Activated CD4-positive, alpha-beta T cell treated with anti-CD3 and anti-CD28 coated beads, Interleukin-2, amount 10 ng/mL, durations not matched to agents 7 days and 5 days (primary cell): ENCODE measurements around the gene NHLRC4. TPM values are rescaled to one million over a fixed set of nuclear protein-coding genes. Genes with fewer than 3 reads are reported as not detected.
"Not testable (repeated sequence)": the region's sequence is repeated elsewhere in the genome, so short reads cannot be mapped to it uniquely, and the experiment has no call there.

ENCODE experiments used
- CTCF ChIA-PET: fragments of 350-600 bp; sonication (Branson Sonifier 250); formaldehyde crosslinking; loops from one replicate; lab custom pipeline; 2021; ENCODE audit warnings: antibody characterized with exemption; lab: Charles Lee
- POLR2A ChIA-PET: fragments of 350-600 bp; sonication (Branson Sonifier 250); formaldehyde crosslinking; loops from one replicate; lab custom pipeline; 2021; ENCODE audit warnings: antibody characterized with exemption; lab: Charles Lee
- DNase-seq: peaks from one replicate; pipeline ENCODE4 v3.0.0-alpha.2; 2020
- H3K27ac Mint-ChIP-seq: one replicate; pipeline ENCODE4 v1.8.0; 2021; ENCODE audit warnings: mild to moderate bottlenecking, moderate library complexity, mixed read lengths
- H3K27me3 Mint-ChIP-seq: one replicate; pipeline ENCODE4 v1.8.0; 2021; ENCODE audit warnings: mixed read lengths
- H3K36me3 Mint-ChIP-seq: one replicate; pipeline ENCODE4 v1.8.0; 2021; ENCODE audit warnings: low read depth, mixed read lengths
- H3K4me1 Mint-ChIP-seq: one replicate; pipeline ENCODE4 v1.8.0; 2021; ENCODE audit warnings: mixed read lengths
- H3K4me3 Mint-ChIP-seq: one replicate; pipeline ENCODE4 v1.8.0; 2021; ENCODE audit warnings: mild to moderate bottlenecking, moderate library complexity, mixed read lengths
- H3K9me3 Mint-ChIP-seq: one replicate; pipeline ENCODE4 v1.8.0; 2021; ENCODE audit warnings: mixed read lengths
- total RNA-seq, 2 experiments: library from RNA; stranded (reverse); gene quantifications; one replicate each; pipeline ENCODE4 v1.2.3, GENCODE V29; 2021

The NHLRC4 gene
- total RNA-seq, 2 experiments from 2014 or later = 1.9 to 2.7 TPM

DNA sequence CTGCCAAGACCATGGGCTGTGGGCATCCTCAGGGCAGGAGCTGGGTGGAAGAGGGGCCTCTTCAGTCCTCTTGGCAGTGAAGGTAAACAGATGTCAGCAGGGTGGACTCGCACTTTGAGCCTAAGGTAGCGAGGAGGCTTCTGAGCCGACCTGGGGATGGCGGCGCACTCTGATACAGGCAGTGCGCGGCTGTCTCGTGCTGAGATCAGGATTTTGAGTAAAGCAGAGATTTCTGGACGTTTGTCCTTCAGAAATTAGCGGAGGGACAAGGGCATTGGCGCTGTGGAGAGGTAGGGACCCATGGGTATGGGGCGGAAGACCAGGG lies 29.9 kb downstream of the NHLRC4 start:
- H3K4me1 Mint-ChIP-seq = peaks cover 6% of the 10 kb centered on the region
- ChIA-PET CTCF (no interaction called here), POLR2A (no interaction called here)
- no peaks in the 10 kb centered on the region for H3K27me3 Mint-ChIP-seq
- DNase-seq = no peak
- no peaks in the 10 kb centered on the region for H3K36me3 Mint-ChIP-seq
- no peaks in the 10 kb centered on the region for H3K9me3 Mint-ChIP-seq
- no peak overlapping the region for H3K4me3 Mint-ChIP-seq
- no peak overlapping the region for H3K27ac Mint-ChIP-seq

DNA sequence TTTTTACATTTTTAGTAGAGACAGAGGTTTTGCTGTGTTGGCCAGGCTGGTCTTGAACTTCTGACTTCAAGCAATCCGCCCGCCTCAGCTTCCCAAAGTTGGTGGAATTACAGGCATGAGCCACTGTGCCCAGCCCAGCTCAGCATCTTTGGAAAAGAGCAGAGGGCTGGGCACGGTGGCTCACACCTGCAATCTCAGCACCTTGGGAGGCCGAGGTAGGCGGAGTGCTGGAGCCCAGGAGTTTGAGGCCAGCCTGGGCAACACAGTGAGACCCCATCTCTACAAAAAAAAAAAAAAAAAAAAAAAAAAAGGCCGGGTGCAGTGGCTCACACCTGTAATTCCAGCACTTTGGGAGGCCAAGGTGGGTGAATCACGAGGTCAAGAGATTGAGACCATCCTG lies 30.9 kb downstream of the NHLRC4 start:
- H3K4me3 Mint-ChIP-seq, H3K9me3 Mint-ChIP-seq, H3K36me3 Mint-ChIP-seq, H3K27ac Mint-ChIP-seq, DNase-seq, H3K27me3 Mint-ChIP-seq, H3K4me1 Mint-ChIP-seq, POLR2A ChIA-PET: not testable (repeated sequence)
- CTCF ChIA-PET = interaction anchor here (0.7 kb wide), 1 partner anchor 81 kb away, joined by 4 read pairs; no protein-coding TSS in a partner anchor

DNA sequence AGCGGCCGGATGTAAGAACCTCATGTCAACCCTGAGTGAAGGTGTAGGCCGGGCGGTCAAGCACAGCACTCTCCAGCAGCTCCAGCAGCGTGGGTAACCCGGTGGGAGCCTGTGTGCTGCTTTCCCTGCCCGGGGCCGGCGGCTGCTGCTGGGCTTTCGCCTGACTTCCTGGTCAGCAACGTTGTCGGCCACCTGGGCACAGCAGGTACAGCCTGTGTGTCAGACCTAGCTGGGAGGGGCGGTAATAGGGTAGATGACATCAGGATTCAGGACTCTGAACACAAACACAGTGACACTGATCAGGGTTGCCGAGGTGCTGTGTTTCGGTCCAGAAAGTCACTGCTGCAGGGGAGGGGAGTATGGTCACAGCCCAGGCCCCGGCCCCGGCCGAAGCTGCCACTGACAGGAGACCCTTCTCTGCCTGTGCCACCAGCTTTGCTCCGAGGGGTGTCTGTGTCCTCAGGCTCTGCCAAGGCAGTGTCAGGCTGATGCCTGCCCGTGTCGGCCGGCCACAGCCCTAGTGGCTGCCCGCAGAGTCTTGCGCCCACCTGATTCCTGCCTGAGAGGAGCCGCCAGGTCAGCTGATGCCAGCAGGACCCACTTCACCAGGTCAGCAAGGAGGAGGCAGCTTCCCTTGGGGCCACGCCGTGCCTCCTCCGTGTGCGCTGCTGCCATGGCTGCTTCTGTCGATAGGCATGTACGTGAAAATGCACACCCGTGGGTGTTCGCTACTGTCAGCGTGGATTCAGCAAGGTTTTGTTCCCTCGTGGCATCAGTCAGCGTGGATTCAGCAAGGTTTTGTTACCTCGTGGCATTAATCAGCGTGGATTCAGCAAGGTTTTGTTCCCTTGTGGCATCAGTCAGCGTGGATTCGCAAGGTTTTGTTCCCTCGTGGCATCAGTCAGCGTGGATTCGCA lies 32.3 kb downstream of the NHLRC4 start:
- DNase-seq = no peak
- no peaks in the 10 kb centered on the region for H3K27me3 Mint-ChIP-seq
- no peak overlapping the region for H3K27ac Mint-ChIP-seq
- H3K9me3 Mint-ChIP-seq = no peaks in the 10 kb centered on the region
- no peak overlapping the region for H3K4me3 Mint-ChIP-seq
- H3K36me3 Mint-ChIP-seq = peaks cover 2% of the 10 kb centered on the region
- ChIA-PET CTCF (interaction anchor here (0.6 kb wide), 2 partner anchors 27 to 55 kb away, joined by 3 read pairs; no protein-coding TSS in a partner anchor), POLR2A (no interaction called here)
- H3K4me1 Mint-ChIP-seq = peaks cover 3% of the 10 kb centered on the region

DNA sequence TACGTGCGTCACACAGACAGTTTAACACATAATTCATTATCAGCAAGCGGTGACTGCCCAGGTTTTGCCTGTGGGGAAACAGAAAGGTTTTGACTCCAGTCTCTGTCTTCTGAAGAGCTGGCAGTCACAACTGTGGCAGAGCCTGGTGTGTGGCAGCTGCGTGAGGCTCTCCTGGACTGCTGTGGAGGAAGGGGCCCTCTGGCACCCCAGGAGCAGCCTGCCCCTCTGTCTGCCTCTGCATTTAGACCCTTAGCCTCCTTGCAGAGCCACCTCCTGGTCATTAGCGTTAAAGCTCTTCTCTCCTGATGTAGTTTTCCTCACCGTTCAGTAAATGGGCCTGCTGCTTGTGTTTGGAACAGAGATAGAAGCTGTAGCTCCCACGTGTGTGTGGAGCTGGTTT lies 34.0 kb downstream of the NHLRC4 start:
- Mint-ChIP-seq H3K4me3 (no peak overlapping the region), H3K9me3 (peaks cover 2% of the 10 kb centered on the region), H3K27ac (no peak overlapping the region), H3K36me3 (peaks cover 2% of the 10 kb centered on the region), H3K27me3 (no peaks in the 10 kb centered on the region), H3K4me1 (peaks cover 3% of the 10 kb centered on the region)
- no peak for DNase-seq
- POLR2A ChIA-PET = interaction anchor here (0.6 kb wide), 1 partner anchor 347 kb away, joined by 4 read pairs; no protein-coding TSS in a partner anchor
- CTCF ChIA-PET = no interaction called here

DNA sequence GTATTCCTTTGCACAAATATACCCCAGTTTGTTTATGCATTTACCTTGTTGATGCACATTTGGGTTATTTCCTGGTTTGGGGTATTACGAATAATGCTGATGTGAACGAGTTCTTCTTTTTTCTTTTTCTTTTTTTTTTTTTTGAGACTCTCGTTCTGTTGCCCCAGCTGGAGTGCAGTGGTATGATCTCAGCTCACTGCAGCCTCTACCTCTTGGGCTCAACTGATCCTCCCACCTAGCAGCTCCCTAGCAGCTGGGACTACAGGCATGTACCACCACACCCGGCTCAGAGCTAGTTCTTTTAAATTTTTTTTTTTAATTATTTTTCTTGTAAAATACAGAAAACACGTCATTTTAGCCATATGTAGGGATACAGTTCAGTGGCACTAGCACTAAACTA lies 37.1 kb downstream of the NHLRC4 start:
- peaks cover 5% of the 10 kb centered on the region for H3K4me1 Mint-ChIP-seq
- ChIA-PET POLR2A (no interaction called here), CTCF (no interaction called here)
- H3K4me3 Mint-ChIP-seq = no peak overlapping the region
- H3K9me3 Mint-ChIP-seq = peaks cover 2% of the 10 kb centered on the region
- no peak for DNase-seq
- H3K27me3 Mint-ChIP-seq = no peaks in the 10 kb centered on the region
- H3K36me3 Mint-ChIP-seq = peaks cover 2% of the 10 kb centered on the region
- no peak overlapping the region for H3K27ac Mint-ChIP-seq

DNA sequence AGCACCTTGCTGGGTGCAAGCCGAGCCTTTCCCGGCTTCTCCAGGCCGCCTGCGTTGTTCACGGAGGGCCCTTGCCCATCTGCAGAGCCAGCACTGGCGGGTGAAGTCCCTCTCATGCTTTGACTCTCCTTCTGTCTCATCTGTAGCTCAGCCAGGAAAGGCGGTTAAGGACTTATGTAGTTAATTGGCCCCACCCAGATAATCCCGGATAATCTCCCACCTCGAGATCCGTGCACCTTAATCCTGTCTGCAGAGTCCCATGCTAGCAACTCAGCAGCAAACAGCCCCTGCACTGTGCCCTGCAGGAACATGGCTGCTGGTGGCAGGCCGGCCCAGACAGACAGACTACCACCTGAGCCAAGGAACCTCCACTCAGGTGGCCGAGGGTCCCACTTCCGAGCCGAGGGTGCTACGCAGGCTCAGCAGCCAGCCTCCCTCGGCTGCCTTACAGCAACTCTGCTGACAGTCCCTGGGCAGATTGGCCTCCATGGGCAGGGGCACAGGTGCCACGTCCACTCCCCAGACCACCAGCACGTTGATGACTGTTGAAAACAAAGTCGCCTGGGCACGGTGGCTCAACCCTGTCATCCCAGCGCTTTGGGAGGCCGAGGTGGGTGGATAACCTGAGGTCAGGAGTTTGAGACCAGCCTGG lies 40.0 kb downstream of the NHLRC4 start:
- ChIA-PET CTCF (no interaction called here), POLR2A (no interaction called here)
- DNase-seq = no peak
- peaks cover 2% of the 10 kb centered on the region for H3K9me3 Mint-ChIP-seq
- peaks cover 7% of the 10 kb centered on the region for H3K4me1 Mint-ChIP-seq
- peaks cover 2% of the 10 kb centered on the region for H3K36me3 Mint-ChIP-seq
- H3K4me3 Mint-ChIP-seq = no peak overlapping the region
- H3K27me3 Mint-ChIP-seq = no peaks in the 10 kb centered on the region
- H3K27ac Mint-ChIP-seq = no peak overlapping the region

DNA sequence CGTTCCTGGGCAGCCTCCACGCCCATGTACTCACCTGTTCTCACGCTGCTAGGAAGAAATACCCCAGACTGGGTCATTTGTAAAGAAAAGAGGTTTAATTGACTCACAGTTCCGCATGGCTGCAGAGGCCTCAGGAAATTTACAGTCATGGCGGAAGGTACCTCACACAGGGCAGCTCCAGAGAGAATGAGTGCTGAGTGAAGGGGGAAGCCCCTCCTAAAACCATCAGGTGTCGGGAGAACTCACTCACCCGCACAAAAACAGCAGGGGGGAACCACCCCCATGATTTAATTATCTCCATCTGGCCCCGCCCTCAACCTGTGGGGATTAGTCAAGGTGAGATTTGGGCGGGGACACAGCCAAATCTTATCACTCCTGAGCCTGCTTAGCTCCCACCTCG lies 41.2 kb downstream of the NHLRC4 start:
- DNase-seq = no peak
- POLR2A ChIA-PET = no interaction called here
- CTCF ChIA-PET = no interaction called here
- no peaks in the 10 kb centered on the region for H3K27me3 Mint-ChIP-seq
- no peak overlapping the region for H3K27ac Mint-ChIP-seq
- peaks cover 2% of the 10 kb centered on the region for H3K36me3 Mint-ChIP-seq
- H3K4me1 Mint-ChIP-seq = peaks cover 7% of the 10 kb centered on the region
- H3K9me3 Mint-ChIP-seq = peaks cover 2% of the 10 kb centered on the region
- no peak overlapping the region for H3K4me3 Mint-ChIP-seq

DNA sequence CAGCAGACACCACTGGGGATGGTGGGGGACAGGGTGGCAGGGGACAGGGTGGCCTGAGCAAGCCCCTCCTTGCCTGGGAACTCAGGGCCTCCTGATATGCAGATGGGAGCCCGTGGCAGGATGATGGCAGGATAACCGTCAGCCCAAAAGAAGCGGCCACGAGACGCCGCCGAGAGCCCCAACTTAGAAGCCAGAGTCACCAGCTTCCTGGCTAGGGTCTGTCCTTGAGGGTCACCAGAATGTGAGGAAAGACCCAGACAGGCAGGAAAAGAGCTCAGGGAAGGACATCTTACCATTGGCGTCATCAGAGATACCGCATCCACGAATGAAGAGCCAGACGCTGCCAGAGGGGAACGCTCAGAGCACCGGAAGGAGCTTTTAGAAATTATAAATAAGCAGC lies 42.5 kb downstream of the NHLRC4 start:
- ChIA-PET CTCF (interaction anchor here (0.6 to 1.1 kb wide), 2 partner anchors 17 to 1926 kb away, joined by 3 to 6 read pairs; no protein-coding TSS in a partner anchor), POLR2A (no interaction called here)
- Mint-ChIP-seq H3K4me1 (peaks cover 4% of the 10 kb centered on the region), H3K9me3 (peaks cover 2% of the 10 kb centered on the region), H3K4me3 (no peak overlapping the region), H3K27me3 (no peaks in the 10 kb centered on the region), H3K27ac (no peak overlapping the region), H3K36me3 (no peaks in the 10 kb centered on the region)
- no peak for DNase-seq

DNA sequence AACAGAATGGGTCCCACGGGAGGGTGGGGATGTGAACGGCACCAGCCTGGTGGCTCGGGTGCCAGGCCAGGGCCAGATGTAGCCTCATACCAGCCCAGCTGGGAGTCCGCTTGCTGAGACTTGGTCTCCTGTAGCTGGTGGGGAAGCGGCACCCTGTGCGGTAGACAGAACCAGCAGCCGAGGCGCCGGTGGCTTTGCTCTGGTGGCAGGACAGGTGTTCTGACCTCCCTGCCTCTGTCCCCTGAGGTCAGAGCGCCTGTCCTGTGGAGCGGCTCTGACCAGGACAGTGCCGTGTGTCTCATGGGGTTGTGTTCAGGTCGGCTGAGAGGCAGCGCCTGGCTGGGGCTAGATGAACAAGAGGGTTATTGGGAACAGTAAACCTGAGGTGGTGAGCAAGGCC lies 43.2 kb downstream of the NHLRC4 start:
- Mint-ChIP-seq H3K4me3 (no peak overlapping the region), H3K9me3 (peaks cover 2% of the 10 kb centered on the region), H3K27me3 (no peaks in the 10 kb centered on the region), H3K4me1 (peaks cover 4% of the 10 kb centered on the region), H3K27ac (no peak overlapping the region), H3K36me3 (no peaks in the 10 kb centered on the region)
- no peak for DNase-seq
- ChIA-PET POLR2A (no interaction called here), CTCF (interaction anchor here (0.6 to 1.1 kb wide), 2 partner anchors 17 to 1925 kb away, joined by 3 to 6 read pairs; no protein-coding TSS in a partner anchor)

DNA sequence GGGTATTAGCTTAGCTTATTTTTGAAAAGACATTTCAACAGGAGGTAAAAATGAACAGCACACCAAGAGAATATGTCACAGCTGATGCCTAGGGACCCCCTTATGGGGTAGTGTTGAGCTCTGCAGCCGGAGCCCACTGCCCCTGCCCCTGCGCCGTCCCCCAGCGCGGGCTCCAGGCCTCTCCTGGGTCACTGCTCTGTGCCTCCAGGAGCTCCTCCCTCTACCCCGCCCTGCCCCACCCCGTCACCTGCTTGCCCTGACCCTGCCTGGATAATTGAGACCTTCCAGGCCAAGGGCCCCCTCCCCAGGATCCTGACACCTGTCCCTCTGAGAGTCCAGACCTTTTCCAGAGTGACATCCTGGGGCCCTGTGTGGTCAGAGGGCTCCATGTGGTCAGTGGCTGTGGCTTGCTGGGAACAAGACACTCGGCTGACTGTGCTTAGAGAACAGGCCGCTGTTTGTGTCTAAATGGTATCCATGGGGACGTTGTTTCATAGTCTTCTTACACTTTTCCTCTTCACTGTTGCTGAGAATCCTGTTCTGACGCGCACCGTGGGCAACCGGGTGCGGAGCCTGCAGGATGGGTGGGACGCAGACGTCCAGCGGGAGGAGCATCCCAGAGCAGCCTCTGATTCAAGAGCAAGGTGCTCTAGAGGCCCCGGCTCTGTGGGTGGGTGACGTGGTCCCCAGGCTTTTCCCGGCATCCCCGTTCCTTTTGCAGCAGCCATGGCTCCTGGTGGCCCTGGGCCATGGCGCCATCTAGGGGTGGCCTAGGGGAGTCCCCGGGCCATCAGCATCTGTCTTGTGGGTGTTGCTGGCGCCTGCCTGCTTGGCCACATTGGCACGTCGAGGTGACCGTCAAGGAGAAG lies 43.9 kb downstream of the NHLRC4 start:
- Mint-ChIP-seq H3K4me1 (peaks cover 4% of the 10 kb centered on the region), H3K36me3 (no peaks in the 10 kb centered on the region), H3K27ac (no peak overlapping the region), H3K27me3 (no peaks in the 10 kb centered on the region), H3K4me3 (no peak overlapping the region), H3K9me3 (no peaks in the 10 kb centered on the region)
- DNase-seq = peak; percentile 33
- CTCF ChIA-PET = interaction anchor here (0.6 to 1.1 kb wide), 3 partner anchors 18 to 272 kb away, joined by 3 read pairs; no protein-coding TSS in a partner anchor
- POLR2A ChIA-PET = no interaction called here

DNA sequence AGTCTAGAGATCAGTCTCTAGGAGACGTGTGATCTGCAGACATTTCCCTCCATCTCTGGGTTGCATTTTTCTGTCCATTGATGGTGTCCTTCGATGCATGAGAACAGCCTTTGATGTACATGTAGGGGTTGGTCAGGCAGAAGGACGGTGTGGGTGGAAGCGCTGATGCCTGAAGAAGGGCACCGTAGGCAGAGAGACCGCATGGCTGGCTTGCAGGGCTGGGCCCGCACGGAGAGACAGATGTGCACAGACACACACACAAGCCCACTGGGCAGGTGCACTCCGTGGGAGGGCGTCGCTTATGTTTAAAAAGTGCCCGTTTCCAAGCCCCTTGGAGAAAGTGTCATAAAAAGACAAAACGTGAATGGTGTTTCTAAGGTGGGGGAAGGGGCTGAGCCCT lies 48.3 kb downstream of the NHLRC4 start:
- ChIA-PET POLR2A (no interaction called here), CTCF (no interaction called here)
- no peaks in the 10 kb centered on the region for H3K27me3 Mint-ChIP-seq
- no peak overlapping the region for H3K4me3 Mint-ChIP-seq
- H3K9me3 Mint-ChIP-seq = no peaks in the 10 kb centered on the region
- H3K4me1 Mint-ChIP-seq = peaks cover 2% of the 10 kb centered on the region
- H3K27ac Mint-ChIP-seq = no peak overlapping the region
- H3K36me3 Mint-ChIP-seq = no peaks in the 10 kb centered on the region
- DNase-seq = no peak

DNA sequence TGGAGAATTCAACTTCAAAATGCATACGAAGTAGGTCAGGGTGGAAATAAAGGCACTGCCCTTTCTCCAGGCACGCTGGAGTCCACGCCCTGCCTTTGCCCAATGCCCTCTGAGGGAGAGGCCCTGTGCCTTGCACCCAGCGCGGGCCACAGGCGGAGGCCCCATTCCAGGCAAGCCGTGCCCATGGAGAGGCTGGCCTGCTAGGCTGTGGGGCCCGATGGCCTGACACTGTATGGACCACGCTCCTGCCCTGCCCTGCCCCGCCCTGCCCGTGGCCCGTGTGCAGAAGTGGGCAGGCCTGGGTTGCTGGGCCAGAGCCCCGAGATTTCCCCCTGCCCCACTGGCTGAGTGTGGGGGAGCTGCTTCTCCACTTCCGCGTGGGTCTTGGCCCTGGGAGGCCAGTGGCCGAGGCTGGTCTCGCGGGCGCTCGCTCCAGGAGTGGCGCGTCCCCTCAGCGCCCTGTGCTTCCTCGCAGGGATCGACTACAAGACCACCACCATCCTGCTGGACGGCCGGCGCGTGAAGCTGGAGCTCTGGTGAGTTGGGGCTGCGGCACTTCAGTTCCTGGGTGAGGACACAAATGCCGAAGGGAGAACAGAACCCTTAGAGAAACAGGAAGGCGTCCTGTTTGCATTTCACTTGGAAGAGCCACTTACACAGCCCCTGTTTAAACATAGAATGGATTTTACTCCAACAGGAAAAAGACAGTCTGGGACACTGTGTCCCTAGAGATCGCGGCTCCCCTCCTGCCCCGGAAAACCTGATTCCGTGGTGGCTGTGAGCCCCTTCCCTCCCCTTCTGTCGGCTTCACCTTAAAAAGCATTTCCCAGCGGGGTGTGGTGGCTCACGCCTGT lies 50.2 kb downstream of the NHLRC4 start:
- POLR2A ChIA-PET = no interaction called here
- CTCF ChIA-PET = interaction anchor here (0.6 kb wide), 1 partner anchor 13 kb away, joined by 3 read pairs; no protein-coding TSS in a partner anchor
- Mint-ChIP-seq H3K4me3 (no peak overlapping the region), H3K9me3 (no peaks in the 10 kb centered on the region), H3K4me1 (no peaks in the 10 kb centered on the region), H3K27me3 (no peaks in the 10 kb centered on the region), H3K27ac (no peak overlapping the region), H3K36me3 (no peaks in the 10 kb centered on the region)
- no peak for DNase-seq
